PC-9 (cell line): ENCODE data around the gene SESN1. TPM values are rescaled to one million over a fixed set of nuclear protein-coding genes. Genes with fewer than 3 reads are reported as not detected.

Experiments used
- BruUV-seq: library from RNA; stranded (reverse); fragments of 400-500 nt; replicated peaks from 2 replicates; lab custom pipeline; 2021; lab: Mats Ljungman, UMichigan
- CTCF ChIA-PET: fragments of 300-600 bp; sonication (Branson Sonifier 250); formaldehyde crosslinking; loops from one replicate; lab custom pipeline; 2022; ENCODE audit warnings: antibody characterized with exemption; lab: Charles Lee
- POLR2A ChIA-PET: fragments of 300-600 bp; sonication (Branson Sonifier 250); formaldehyde crosslinking; loops from one replicate; lab custom pipeline; 2022; ENCODE audit warnings: antibody characterized with exemption; ENCODE audit not compliant: unreplicated experiment; lab: Charles Lee
- DNase-seq, 2 experiments: peaks; one replicate each; pipeline versions ENCODE4 v3.0.0 to v3.0.0-alpha.2; 2015 to 2022; ENCODE audit warnings: mixed read lengths in 1 of 2
- H2AFZ ChIP-seq: fragments of 200-600 bp; sonication (generic); 2 replicates; pipeline ENCODE4 v1.8.1; 2017; ENCODE audit warnings: antibody characterized with exemption
- H3F3A ChIP-seq: fragments of 200-600 bp; sonication (generic); 2 replicates; pipeline ENCODE4 v1.8.1; 2017; ENCODE audit warnings: antibody characterized with exemption, mild to moderate bottlenecking, low read depth; ENCODE audit not compliant: insufficient read depth
- H3K27ac ChIP-seq: fragments of 200-600 bp; sonication (generic); 2 replicates; pipeline ENCODE4 v1.6.1; 2016; ENCODE audit warnings: mixed run types
- H3K27me3 ChIP-seq: fragments of 200-600 bp; sonication (generic); 2 replicates; pipeline ENCODE4 v1.6.1; 2016; ENCODE audit warnings: low read depth, mixed run types; ENCODE audit not compliant: insufficient read depth
- H3K36me3 ChIP-seq: fragments of 200-600 bp; sonication (generic); 2 replicates; pipeline ENCODE4 v1.6.1; 2016; ENCODE audit warnings: low read depth, mixed run types
- H3K4me1 ChIP-seq: fragments of 200-600 bp; sonication (generic); replicated peaks from 2 replicates; pipeline ENCODE4 v1.6.1; 2016; ENCODE audit warnings: mixed run types; ENCODE audit not compliant: insufficient read depth
- H3K4me2 ChIP-seq: fragments of 200-600 bp; sonication (generic); 2 replicates; pipeline ENCODE4 v1.6.1; 2017; ENCODE audit warnings: mixed run types
- H3K4me3 ChIP-seq: fragments of 200-600 bp; sonication (generic); 2 replicates; pipeline ENCODE4 v1.6.1; 2016; ENCODE audit warnings: mixed run types
- H3K79me2 ChIP-seq: fragments of 200-600 bp; sonication (generic); 2 replicates; pipeline ENCODE4 v1.6.1; 2017; ENCODE audit warnings: low read depth, mixed run types
- H3K9me2 ChIP-seq: fragments of 200-600 bp; sonication (generic); 2 replicates; pipeline ENCODE4 v1.8.1; 2017; ENCODE audit warnings: mild to moderate bottlenecking; ENCODE audit not compliant: insufficient read depth
- H3K9me3 ChIP-seq: fragments of 200-600 bp; sonication (generic); 2 replicates; pipeline ENCODE4 v1.8.1; 2016; ENCODE audit warnings: low read depth; ENCODE audit not compliant: insufficient read depth
- H4K20me1 ChIP-seq: fragments of 200-600 bp; sonication (generic); 2 replicates; pipeline ENCODE4 v1.8.1; 2017; ENCODE audit not compliant: insufficient read depth
- EZH2 ChIP-seq: fragments of 200-600 bp; sonication (generic); IDR thresholded peaks from 2 replicates; pipeline ENCODE4 v1.8.0; 2017; ENCODE audit warnings: antibody characterized with exemption, low read depth
- intact Hi-C: fragments of 100-400 bp; cut with micrococcal nuclease; formaldehyde crosslinking; loops from one replicate; pipeline ENCODE4 v1.10.0; 2022; ENCODE audit not compliant: unreplicated experiment
- total RNA-seq: library from RNA; stranded (reverse); gene quantifications from 2 replicates; pipeline ENCODE4 v1.2.3, GENCODE V29; 2021
- TF ChIP-seq, protein P1 (sequence below): fragments of 200-600 bp; sonication (generic); conservative IDR thresholded peaks from 2 replicates; pipeline ENCODE4 v1.6.1; 2017; ENCODE audit warnings: mixed run types, antibody characterized with exemption, mild to moderate bottlenecking, moderate library complexity

The SESN1 gene
- total RNA-seq, 1 experiment from 2014 or later = 6.5 TPM

DNA sequence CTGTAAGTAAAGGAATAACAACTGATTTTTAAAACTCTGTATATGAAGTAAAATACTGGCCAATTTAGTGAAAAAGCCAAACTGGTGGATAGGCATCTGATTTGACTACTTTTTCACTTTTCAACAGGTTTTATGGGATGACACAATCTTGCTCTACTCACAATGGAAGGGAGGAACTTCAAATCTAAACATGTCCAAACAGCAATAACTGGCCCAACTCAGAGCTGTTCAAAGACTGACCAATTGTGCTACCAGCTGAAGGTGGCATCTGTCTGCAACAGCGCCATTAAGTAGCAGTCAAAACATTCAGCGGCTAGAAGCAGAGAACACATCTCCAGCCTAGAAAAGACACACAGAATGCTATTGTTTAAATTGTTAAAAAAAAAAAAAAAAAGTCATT lies 44.6 kb downstream of the SESN1 start:
- H2AFZ ChIP-seq = no peak overlapping the region
- BruUV-seq = no TSS peak
- H3K4me2 ChIP-seq = no peak overlapping the region
- intact Hi-C loops = loop anchor here (10.0 kb wide), 1 partner anchor 55 kb away; no protein-coding TSS in a partner anchor
- DNase-seq = no peak
- CTCF ChIA-PET = no interaction called here
- H3K9me3 ChIP-seq = no peaks in the 10 kb centered on the region
- TF ChIP-seq EZH2 = no peak
- no peaks in the 10 kb centered on the region for H4K20me1 ChIP-seq
- no peak overlapping the region for H3K27ac ChIP-seq
- POLR2A ChIA-PET = no interaction called here
- no peaks in the 10 kb centered on the region for H3K79me2 ChIP-seq
- H3K4me3 ChIP-seq = no peak overlapping the region
- H3K27me3 ChIP-seq = no peaks in the 10 kb centered on the region
- no peaks in the 10 kb centered on the region for H3K36me3 ChIP-seq
- H3K4me1 ChIP-seq = peaks cover 18% of the 10 kb centered on the region
- H3F3A ChIP-seq = 0 out of 2 replicates have a peak, but pooled peaks cover 4% of the 10 kb centered on the region
- H3K9me2 ChIP-seq = no peaks in the 10 kb centered on the region

- ChIA-PET CTCF (interaction anchor here (0.6 kb wide), 1 partner anchor 45 kb away, joined by 3 read pairs; no protein-coding TSS in a partner anchor), POLR2A (no interaction called here)
- Histone ChIP-seq H3K4me2 (no peak overlapping the region), H3K36me3 (no peaks in the 10 kb centered on the region), H3K79me2 (no peaks in the 10 kb centered on the region), H3K27ac (no peak overlapping the region), H3K9me2 (no peaks in the 10 kb centered on the region), H3F3A (0 out of 2 replicates have a peak, but pooled peaks cover 4% of the 10 kb centered on the region), H3K4me3 (no peak overlapping the region), H2AFZ (no peak overlapping the region), H4K20me1 (no peaks in the 10 kb centered on the region), H3K27me3 (no peaks in the 10 kb centered on the region), H3K9me3 (no peaks in the 10 kb centered on the region), H3K4me1 (peaks cover 18% of the 10 kb centered on the region)
- no peak for DNase-seq
- no peak for TF ChIP-seq EZH2
- TF ChIP-seq, protein P1, sequence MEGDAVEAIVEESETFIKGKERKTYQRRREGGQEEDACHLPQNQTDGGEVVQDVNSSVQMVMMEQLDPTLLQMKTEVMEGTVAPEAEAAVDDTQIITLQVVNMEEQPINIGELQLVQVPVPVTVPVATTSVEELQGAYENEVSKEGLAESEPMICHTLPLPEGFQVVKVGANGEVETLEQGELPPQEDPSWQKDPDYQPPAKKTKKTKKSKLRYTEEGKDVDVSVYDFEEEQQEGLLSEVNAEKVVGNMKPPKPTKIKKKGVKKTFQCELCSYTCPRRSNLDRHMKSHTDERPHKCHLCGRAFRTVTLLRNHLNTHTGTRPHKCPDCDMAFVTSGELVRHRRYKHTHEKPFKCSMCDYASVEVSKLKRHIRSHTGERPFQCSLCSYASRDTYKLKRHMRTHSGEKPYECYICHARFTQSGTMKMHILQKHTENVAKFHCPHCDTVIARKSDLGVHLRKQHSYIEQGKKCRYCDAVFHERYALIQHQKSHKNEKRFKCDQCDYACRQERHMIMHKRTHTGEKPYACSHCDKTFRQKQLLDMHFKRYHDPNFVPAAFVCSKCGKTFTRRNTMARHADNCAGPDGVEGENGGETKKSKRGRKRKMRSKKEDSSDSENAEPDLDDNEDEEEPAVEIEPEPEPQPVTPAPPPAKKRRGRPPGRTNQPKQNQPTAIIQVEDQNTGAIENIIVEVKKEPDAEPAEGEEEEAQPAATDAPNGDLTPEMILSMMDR = no peak
- BruUV-seq = no TSS peak
- intact Hi-C loops = no loop called here
Measured at GRCh38 chr6:109048670-109049415, 45.8 kb downstream of the SESN1 start.

- no peak overlapping the region for H3K4me2 ChIP-seq
- TF ChIP-seq, protein P1 = no peak
- no peak for TF ChIP-seq EZH2
- no peak for DNase-seq
- H3K27ac ChIP-seq = no peak overlapping the region
- no peaks in the 10 kb centered on the region for H3K9me2 ChIP-seq
- H3K36me3 ChIP-seq = no peaks in the 10 kb centered on the region
- H3F3A ChIP-seq = 0 out of 2 replicates have a peak, but pooled peaks cover 4% of the 10 kb centered on the region
- intact Hi-C loops = no loop called here
- no peaks in the 10 kb centered on the region for H3K79me2 ChIP-seq
- H4K20me1 ChIP-seq = no peaks in the 10 kb centered on the region
- H2AFZ ChIP-seq = no peak overlapping the region
- peaks cover under 1% of the 10 kb centered on the region; the same call in 1 of the 2 replicates for H3K9me3 ChIP-seq
- no peak overlapping the region for H3K4me3 ChIP-seq
- CTCF ChIA-PET = no interaction called here
- POLR2A ChIA-PET = no interaction called here
- no TSS peak for BruUV-seq
- peaks cover 18% of the 10 kb centered on the region for H3K4me1 ChIP-seq
- H3K27me3 ChIP-seq = no peaks in the 10 kb centered on the region
Measured at GRCh38 chr6:109048176-109048575, 46.5 kb downstream of the SESN1 start.
